Thoracic aorta (tissue), 2 donors: ENCODE data around the gene TRPM3. TPM values are rescaled to one million over a fixed set of nuclear protein-coding genes. Genes with fewer than 3 reads are reported as not detected.

Source experiments
- ATAC-seq: fragments of 150-250 bp; one replicate; pipeline ENCODE4 v1.8.0; 2017; ENCODE audit warnings: low read depth; ENCODE audit not compliant: insufficient number of reproducible peaks, low FRiP score
- DNase-seq: peaks from one replicate; pipeline ENCODE4 v3.0.0-alpha.2; 2020; ENCODE audit warnings: low spot score
- H3K27ac ChIP-seq, 2 donors: fragments of 200-600 bp; sonication (generic); 1 replicate in 1 of 2; 2 replicates in 1 of 2; pipeline ENCODE4 v1.5.1; 2016; ENCODE audit warnings: mild to moderate bottlenecking in 2 of 2, moderate library complexity in 2 of 2
- H3K27me3 ChIP-seq: fragments of 200-600 bp; sonication (generic); replicated peaks from 2 replicates; pipeline ENCODE4 v1.6.0; 2016; ENCODE audit warnings: mild to moderate bottlenecking; ENCODE audit not compliant: insufficient read depth
- H3K36me3 ChIP-seq: fragments of 200-600 bp; sonication (generic); one replicate; pipeline ENCODE4 v1.5.1; 2016
- H3K4me1 ChIP-seq, 2 donors: fragments of 200-600 bp; sonication (generic); 1 replicate in 1 of 2; 2 replicates in 1 of 2; pipeline versions ENCODE4 v1.5.1 to v1.6.0; 2016; ENCODE audit warnings: low read depth in 2 of 2, mild to moderate bottlenecking in 1 of 2; ENCODE audit not compliant: control insufficient read depth in 1 of 2
- H3K4me3 ChIP-seq: fragments of 200-600 bp; sonication (generic); 2 replicates; pipeline ENCODE4 v1.5.1; 2016; ENCODE audit warnings: mild to moderate bottlenecking
- H3K9me3 ChIP-seq: fragments of 200-600 bp; sonication (generic); 2 replicates; pipeline ENCODE4 v1.5.1; 2016
- total RNA-seq, 2 donors: library from RNA; depleted of rRNA; stranded (reverse); fragments of >200 nt; gene quantifications; one replicate each; pipeline versions ENCODE4 v1.1.0 to v1.2.3, GENCODE V29; 2016
- TF ChIP-seq, protein P1 (sequence below): fragments of 200-600 bp; sonication (generic); IDR thresholded peaks from one replicate; pipeline ENCODE4 v1.5.1; 2019; ENCODE audit warnings: antibody characterized with exemption

The TRPM3 gene
- total RNA-seq, 2 donors from 2014 or later, result 2.1 to 5.0 TPM

- TF ChIP-seq, protein P1, sequence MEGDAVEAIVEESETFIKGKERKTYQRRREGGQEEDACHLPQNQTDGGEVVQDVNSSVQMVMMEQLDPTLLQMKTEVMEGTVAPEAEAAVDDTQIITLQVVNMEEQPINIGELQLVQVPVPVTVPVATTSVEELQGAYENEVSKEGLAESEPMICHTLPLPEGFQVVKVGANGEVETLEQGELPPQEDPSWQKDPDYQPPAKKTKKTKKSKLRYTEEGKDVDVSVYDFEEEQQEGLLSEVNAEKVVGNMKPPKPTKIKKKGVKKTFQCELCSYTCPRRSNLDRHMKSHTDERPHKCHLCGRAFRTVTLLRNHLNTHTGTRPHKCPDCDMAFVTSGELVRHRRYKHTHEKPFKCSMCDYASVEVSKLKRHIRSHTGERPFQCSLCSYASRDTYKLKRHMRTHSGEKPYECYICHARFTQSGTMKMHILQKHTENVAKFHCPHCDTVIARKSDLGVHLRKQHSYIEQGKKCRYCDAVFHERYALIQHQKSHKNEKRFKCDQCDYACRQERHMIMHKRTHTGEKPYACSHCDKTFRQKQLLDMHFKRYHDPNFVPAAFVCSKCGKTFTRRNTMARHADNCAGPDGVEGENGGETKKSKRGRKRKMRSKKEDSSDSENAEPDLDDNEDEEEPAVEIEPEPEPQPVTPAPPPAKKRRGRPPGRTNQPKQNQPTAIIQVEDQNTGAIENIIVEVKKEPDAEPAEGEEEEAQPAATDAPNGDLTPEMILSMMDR, result no peak
- DNase-seq (no peak), ATAC-seq (no peak)
- H3K4me1 ChIP-seq, result no peaks in the 10 kb centered on the region
- H3K9me3 ChIP-seq, result no peaks in the 10 kb centered on the region
- no peak overlapping the region for H3K27ac ChIP-seq
- H3K36me3 ChIP-seq, result no peaks in the 10 kb centered on the region
- H3K27me3 ChIP-seq, result no peaks in the 10 kb centered on the region
- no peak overlapping the region for H3K4me3 ChIP-seq
Observed at GRCh38 chr9:71108937-71109336, 12.5 kb downstream of the TRPM3 start.

DNA sequence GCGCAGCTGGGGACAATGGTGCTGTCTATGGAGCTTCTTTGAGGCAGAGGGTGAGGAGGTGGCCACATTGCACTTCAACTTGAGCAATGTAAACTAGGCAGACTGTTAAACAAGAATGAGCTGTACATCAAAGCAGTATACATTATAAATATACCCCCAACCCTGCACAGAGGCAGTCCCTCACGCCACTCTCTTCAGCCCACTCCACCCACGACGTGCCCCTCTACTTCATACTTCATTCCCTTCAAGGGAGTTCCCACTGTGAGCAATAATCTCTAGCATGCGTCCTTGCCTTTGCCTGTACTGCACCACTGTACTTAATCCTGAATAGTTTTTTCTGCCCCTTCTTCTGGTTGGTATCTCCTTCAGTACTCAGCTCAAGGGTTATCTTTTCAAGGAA, 14.4 kb downstream of the TRPM3 start:
- DNase-seq, result no peak
- H3K36me3 ChIP-seq, result no peaks in the 10 kb centered on the region
- ATAC-seq, result no peak
- TF ChIP-seq, protein P1, result no peak
- no peak overlapping the region for H3K4me3 ChIP-seq
- H3K27me3 ChIP-seq, result no peaks in the 10 kb centered on the region
- H3K4me1 ChIP-seq, result no peaks in the 10 kb centered on the region
- no peaks in the 10 kb centered on the region for H3K9me3 ChIP-seq
- H3K27ac ChIP-seq, result no peak overlapping the region

GRCh38 chr9:71105192-71105591, 16.2 kb downstream of the TRPM3 start:
- Histone ChIP-seq H3K9me3 (no peaks in the 10 kb centered on the region), H3K27ac (no peak overlapping the region), H3K4me3 (no peak overlapping the region), H3K27me3 (no peaks in the 10 kb centered on the region), H3K36me3 (no peaks in the 10 kb centered on the region), H3K4me1 (no peaks in the 10 kb centered on the region)
- TF ChIP-seq, protein P1, result no peak
- ATAC-seq, result no peak
- DNase-seq, result no peak

DNA sequence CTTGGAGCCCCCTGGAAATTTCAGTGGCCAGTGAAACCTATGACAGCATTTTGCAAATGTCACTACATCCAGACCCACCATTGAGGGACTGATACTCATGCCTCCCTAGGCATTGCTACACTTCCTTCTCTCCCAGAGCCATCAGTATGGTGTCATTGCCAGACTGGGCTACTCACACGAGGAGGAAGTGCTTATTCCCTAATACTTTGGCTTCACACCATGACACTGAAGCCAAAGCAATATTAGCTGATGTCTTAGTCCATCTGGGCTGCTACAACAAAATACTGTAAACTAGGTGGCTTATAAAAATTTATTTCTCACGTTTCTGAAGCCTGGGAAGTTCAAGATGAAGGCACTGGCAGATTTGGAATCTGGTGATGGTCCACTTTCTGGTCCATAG, 22.6 kb downstream of the TRPM3 start:
- Histone ChIP-seq H3K27ac (no peak overlapping the region), H3K9me3 (no peaks in the 10 kb centered on the region), H3K4me1 (no peaks in the 10 kb centered on the region), H3K4me3 (no peak overlapping the region), H3K36me3 (no peaks in the 10 kb centered on the region), H3K27me3 (no peaks in the 10 kb centered on the region)
- ATAC-seq (no peak), DNase-seq (no peak)
- TF ChIP-seq, protein P1, result no peak

GRCh38 chr9:71097671-71098070, 23.8 kb downstream of the TRPM3 start:
- Histone ChIP-seq H3K36me3 (no peaks in the 10 kb centered on the region), H3K27me3 (no peaks in the 10 kb centered on the region), H3K4me3 (no peak overlapping the region), H3K4me1 (no peaks in the 10 kb centered on the region), H3K9me3 (no peaks in the 10 kb centered on the region), H3K27ac (no peak overlapping the region)
- DNase-seq (no peak), ATAC-seq (no peak)
- TF ChIP-seq, protein P1, result no peak
